Esophagus squamous epithelium (tissue), 4 donors: ENCODE data around the gene STAT5B.

Source experiments
- CTCF ChIP-seq, 6 experiments: fragments of 450-650 bp in 4 of 6; fragments of 200-600 bp in 2 of 6; sonication (generic) in 2 of 6; IDR thresholded peaks; one replicate each; pipeline ENCODE4 v1.5.1; 2016 to 2019; ENCODE audit warnings: antibody characterized with exemption in 6 of 6, mild to moderate bottlenecking in 4 of 6, moderate library complexity in 4 of 6
- POLR2A ChIP-seq, 4 donors: fragments of 450-650 bp; IDR thresholded peaks; one replicate each; pipeline ENCODE4 v1.6.1; 2017; ENCODE audit warnings: antibody characterized with exemption in 4 of 4, mild to moderate bottlenecking in 4 of 4, moderate library complexity in 3 of 4

- TF ChIP-seq CTCF (IDR thresholded peaks at IDR 0.05) = no peak
- no peak for TF ChIP-seq POLR2A (IDR thresholded peaks at IDR 0.05)
Measured at GRCh38 chr17:42159796-42160530, 116.2 kb downstream of the STAT5B start.
